ENCODE results near the gene UBAC1.

DNA sequence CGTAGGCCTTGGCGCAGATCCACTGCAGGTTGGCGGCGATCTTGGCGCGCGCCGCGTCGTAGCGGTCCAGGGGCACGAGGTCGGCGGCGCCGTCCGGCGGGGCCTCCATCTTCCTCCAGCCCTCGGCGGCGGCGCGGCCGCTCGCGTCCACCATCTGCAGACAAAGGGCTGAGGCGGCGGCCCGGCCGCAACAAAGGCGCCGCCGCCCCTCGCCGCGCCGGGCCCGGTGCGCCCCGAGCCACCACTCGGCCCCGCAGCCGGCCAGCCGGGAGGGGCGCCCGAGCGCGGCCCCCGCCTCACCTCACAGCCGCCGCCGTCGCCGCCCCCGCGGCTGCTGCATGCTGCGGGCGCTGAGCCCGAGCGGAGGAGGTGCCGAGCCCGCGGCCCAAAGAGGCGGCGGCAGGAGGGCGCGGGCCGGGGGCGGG is 54.2 kb downstream of the UBAC1 start:
- TF ChIP-seq, protein P1, sequence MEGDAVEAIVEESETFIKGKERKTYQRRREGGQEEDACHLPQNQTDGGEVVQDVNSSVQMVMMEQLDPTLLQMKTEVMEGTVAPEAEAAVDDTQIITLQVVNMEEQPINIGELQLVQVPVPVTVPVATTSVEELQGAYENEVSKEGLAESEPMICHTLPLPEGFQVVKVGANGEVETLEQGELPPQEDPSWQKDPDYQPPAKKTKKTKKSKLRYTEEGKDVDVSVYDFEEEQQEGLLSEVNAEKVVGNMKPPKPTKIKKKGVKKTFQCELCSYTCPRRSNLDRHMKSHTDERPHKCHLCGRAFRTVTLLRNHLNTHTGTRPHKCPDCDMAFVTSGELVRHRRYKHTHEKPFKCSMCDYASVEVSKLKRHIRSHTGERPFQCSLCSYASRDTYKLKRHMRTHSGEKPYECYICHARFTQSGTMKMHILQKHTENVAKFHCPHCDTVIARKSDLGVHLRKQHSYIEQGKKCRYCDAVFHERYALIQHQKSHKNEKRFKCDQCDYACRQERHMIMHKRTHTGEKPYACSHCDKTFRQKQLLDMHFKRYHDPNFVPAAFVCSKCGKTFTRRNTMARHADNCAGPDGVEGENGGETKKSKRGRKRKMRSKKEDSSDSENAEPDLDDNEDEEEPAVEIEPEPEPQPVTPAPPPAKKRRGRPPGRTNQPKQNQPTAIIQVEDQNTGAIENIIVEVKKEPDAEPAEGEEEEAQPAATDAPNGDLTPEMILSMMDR (tag by site-specific recombination; IDR thresholded peaks at IDR 0.05): no peak
- no peak for TF ChIP-seq ZNF169 (tag by site-specific recombination; IDR thresholded peaks at IDR 0.05)
- TF ChIP-seq, protein P2, sequence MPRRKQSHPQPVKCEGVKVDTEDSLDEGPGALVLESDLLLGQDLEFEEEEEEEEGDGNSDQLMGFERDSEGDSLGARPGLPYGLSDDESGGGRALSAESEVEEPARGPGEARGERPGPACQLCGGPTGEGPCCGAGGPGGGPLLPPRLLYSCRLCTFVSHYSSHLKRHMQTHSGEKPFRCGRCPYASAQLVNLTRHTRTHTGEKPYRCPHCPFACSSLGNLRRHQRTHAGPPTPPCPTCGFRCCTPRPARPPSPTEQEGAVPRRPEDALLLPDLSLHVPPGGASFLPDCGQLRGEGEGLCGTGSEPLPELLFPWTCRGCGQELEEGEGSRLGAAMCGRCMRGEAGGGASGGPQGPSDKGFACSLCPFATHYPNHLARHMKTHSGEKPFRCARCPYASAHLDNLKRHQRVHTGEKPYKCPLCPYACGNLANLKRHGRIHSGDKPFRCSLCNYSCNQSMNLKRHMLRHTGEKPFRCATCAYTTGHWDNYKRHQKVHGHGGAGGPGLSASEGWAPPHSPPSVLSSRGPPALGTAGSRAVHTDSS (tag by site-specific recombination; IDR thresholded peaks at IDR 0.05): no peak
- TF ChIP-seq, protein P3, sequence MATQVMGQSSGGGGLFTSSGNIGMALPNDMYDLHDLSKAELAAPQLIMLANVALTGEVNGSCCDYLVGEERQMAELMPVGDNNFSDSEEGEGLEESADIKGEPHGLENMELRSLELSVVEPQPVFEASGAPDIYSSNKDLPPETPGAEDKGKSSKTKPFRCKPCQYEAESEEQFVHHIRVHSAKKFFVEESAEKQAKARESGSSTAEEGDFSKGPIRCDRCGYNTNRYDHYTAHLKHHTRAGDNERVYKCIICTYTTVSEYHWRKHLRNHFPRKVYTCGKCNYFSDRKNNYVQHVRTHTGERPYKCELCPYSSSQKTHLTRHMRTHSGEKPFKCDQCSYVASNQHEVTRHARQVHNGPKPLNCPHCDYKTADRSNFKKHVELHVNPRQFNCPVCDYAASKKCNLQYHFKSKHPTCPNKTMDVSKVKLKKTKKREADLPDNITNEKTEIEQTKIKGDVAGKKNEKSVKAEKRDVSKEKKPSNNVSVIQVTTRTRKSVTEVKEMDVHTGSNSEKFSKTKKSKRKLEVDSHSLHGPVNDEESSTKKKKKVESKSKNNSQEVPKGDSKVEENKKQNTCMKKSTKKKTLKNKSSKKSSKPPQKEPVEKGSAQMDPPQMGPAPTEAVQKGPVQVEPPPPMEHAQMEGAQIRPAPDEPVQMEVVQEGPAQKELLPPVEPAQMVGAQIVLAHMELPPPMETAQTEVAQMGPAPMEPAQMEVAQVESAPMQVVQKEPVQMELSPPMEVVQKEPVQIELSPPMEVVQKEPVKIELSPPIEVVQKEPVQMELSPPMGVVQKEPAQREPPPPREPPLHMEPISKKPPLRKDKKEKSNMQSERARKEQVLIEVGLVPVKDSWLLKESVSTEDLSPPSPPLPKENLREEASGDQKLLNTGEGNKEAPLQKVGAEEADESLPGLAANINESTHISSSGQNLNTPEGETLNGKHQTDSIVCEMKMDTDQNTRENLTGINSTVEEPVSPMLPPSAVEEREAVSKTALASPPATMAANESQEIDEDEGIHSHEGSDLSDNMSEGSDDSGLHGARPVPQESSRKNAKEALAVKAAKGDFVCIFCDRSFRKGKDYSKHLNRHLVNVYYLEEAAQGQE (tag by site-specific recombination; IDR thresholded peaks at IDR 0.05): no peak
- TF ChIP-seq BCL11A (tag by site-specific recombination; IDR thresholded peaks at IDR 0.05; ENCODE audit: low read depth): no peak
- no peak for TF ChIP-seq ZNF571 (tag by site-specific recombination; IDR thresholded peaks at IDR 0.05)
- TF ChIP-seq ZBTB21 (tag by site-specific recombination; IDR thresholded peaks at IDR 0.05): no peak
